Neuronal stem cell (in vitro differentiated cells): ENCODE measurements around the gene RNU1-3.
"Not testable (repeated sequence)": the region's sequence is repeated elsewhere in the genome, so short reads cannot be mapped to it uniquely, and the experiment has no call there.

ENCODE experiments used
- DNase-seq: peaks from one replicate; pipeline ENCODE4 v3.0.0-alpha.2; 2013; ENCODE audit warnings: low spot score
- H2AFZ ChIP-seq: one replicate; pipeline ENCODE4 v1.6.1; 2013; ENCODE audit warnings: mild to moderate bottlenecking, low read length, inconsistent platforms
- H2AK5ac ChIP-seq: 2 replicates; pipeline ENCODE4 v1.6.1; 2013; ENCODE audit warnings: low read depth, mild to moderate bottlenecking, inconsistent platforms, low read length, moderate library complexity, mixed read lengths
- H2BK120ac ChIP-seq: 2 replicates; pipeline ENCODE4 v1.6.1; 2013; ENCODE audit warnings: low read depth, mild to moderate bottlenecking, inconsistent platforms, low read length, moderate library complexity, mixed read lengths
- H2BK12ac ChIP-seq: one replicate; pipeline ENCODE4 v1.6.1; 2013; ENCODE audit warnings: low read length, inconsistent platforms
- H2BK15ac ChIP-seq: 2 replicates; pipeline ENCODE4 v1.6.1; 2013; ENCODE audit warnings: mild to moderate bottlenecking, low read length, inconsistent platforms, mixed read lengths
- H2BK5ac ChIP-seq: one replicate; pipeline ENCODE4 v1.6.1; 2013; ENCODE audit warnings: inconsistent platforms, mild to moderate bottlenecking, low read length, moderate library complexity
- H3K14ac ChIP-seq: one replicate; pipeline ENCODE4 v1.6.1; 2013; ENCODE audit warnings: low read length, inconsistent platforms
- H3K18ac ChIP-seq: 2 replicates; pipeline ENCODE4 v1.6.1; 2013; ENCODE audit warnings: low read length, inconsistent platforms
- H3K23ac ChIP-seq: 2 replicates; pipeline ENCODE4 v1.6.1; 2013; ENCODE audit warnings: low read depth, mild to moderate bottlenecking, mixed read lengths, low read length, inconsistent platforms; ENCODE audit not compliant: poor library complexity
- H3K27ac ChIP-seq: replicated peaks from 3 replicates; pipeline ENCODE4 v1.5.1; 2013; ENCODE audit warnings: low read length, inconsistent platforms
- H3K27me3 ChIP-seq, 3 experiments: 2 replicates each; pipeline ENCODE4 v1.6.1; 2013; ENCODE audit warnings: low read length in 3 of 3, mild to moderate bottlenecking in 2 of 3, inconsistent platforms in 1 of 3, low read depth in 1 of 3, mixed read lengths in 1 of 3, moderate library complexity in 1 of 3; ENCODE audit not compliant: control insufficient read depth in 3 of 3, insufficient read depth in 3 of 3
- H3K36me3 ChIP-seq, 2 donors: replicated peaks in 1 of 2; 2 replicates each; pipeline ENCODE4 v1.6.1; 2013; ENCODE audit warnings: low read length in 2 of 2; ENCODE audit not compliant: control insufficient read depth in 2 of 2, insufficient read depth in 2 of 2
- H3K4ac ChIP-seq: 2 replicates; pipeline ENCODE4 v1.6.1; 2013; ENCODE audit warnings: inconsistent platforms, mild to moderate bottlenecking, low read length, moderate library complexity
- H3K4me1 ChIP-seq, 2 donors: 1 replicate in 1 of 2; 2 replicates in 1 of 2; pipeline ENCODE4 v1.6.1; 2013; ENCODE audit warnings: low read length in 2 of 2, low read depth in 1 of 2; ENCODE audit not compliant: control insufficient read depth in 2 of 2, insufficient read depth in 1 of 2
- H3K4me2 ChIP-seq: one replicate; pipeline ENCODE4 v1.6.1; 2013; ENCODE audit warnings: mild to moderate bottlenecking, low read length, inconsistent platforms; ENCODE audit not compliant: insufficient read depth, poor library complexity, severe bottlenecking
- H3K4me3 ChIP-seq, 2 donors: 2 replicates each; pipeline ENCODE4 v1.5.1; 2013; ENCODE audit warnings: low read length in 2 of 2, mild to moderate bottlenecking in 2 of 2, inconsistent platforms in 1 of 2, moderate library complexity in 1 of 2
- H3K79me1 ChIP-seq: one replicate; pipeline ENCODE4 v1.6.1; 2013; ENCODE audit warnings: low read depth, mild to moderate bottlenecking, inconsistent platforms, low read length, moderate library complexity
- H3K9ac ChIP-seq: one replicate; pipeline ENCODE4 v1.6.1; 2013; ENCODE audit warnings: mild to moderate bottlenecking, low read depth, low read length, inconsistent platforms; ENCODE audit not compliant: poor library complexity
- H3K9me3 ChIP-seq, 2 donors: replicated peaks in 1 of 2; 2 replicates each; pipeline versions ENCODE3 to v1.6.1; 2013; ENCODE audit warnings: low read length in 2 of 2, mild to moderate bottlenecking in 2 of 2, inconsistent platforms in 1 of 2, low read depth in 1 of 2, mixed read lengths in 1 of 2, moderate library complexity in 1 of 2; ENCODE audit not compliant: control insufficient read depth in 2 of 2, insufficient read depth in 1 of 2
- H4K8ac ChIP-seq: one replicate; pipeline ENCODE4 v1.6.1; 2013; ENCODE audit warnings: low read depth, mild to moderate bottlenecking, inconsistent platforms, low read length, moderate library complexity
- H4K91ac ChIP-seq: one replicate; pipeline ENCODE4 v1.6.1; 2013; ENCODE audit warnings: low read length, low read depth, mild to moderate bottlenecking, inconsistent platforms; ENCODE audit not compliant: poor library complexity
- WGBS, 2 donors: extraction: QIAGEN DNeasy Blood & Tissue Kit; methylation state at CpG; one replicate each; pipeline ENCODE4 v1.1.7; 2013; ENCODE audit warnings: missing lambda C conversion rate in 2 of 2, mixed read lengths in 1 of 2; ENCODE audit not compliant: insufficient read length in 2 of 2, insufficient replicate concordance in 1 of 2; ENCODE audit errors: extremely low coverage in 2 of 2; 5-methylcytosine and 5-hydroxymethylcytosine counted together

The RNU1-3 gene

DNA sequence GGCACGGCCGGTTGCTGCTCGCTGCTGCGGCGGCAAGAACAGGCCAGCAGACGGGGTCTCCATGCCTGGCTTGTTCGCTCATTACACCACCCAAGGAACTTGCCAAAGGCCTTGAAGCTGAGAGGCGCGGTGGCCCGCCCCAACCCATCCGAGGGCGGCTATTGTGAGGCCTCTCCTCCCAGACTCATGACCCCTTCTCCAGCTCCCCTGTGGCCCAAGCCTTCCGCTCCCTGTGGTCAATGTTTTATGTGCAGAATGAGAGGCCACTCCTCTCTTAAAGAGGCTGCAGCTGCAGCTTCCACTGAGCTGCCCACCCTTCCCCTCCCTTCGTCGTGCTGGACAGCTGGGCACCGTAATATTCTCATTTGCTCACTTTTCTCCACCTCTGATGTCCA is 27.6 kb upstream of the RNU1-3 start:
- not testable (repeated sequence) for H3K18ac ChIP-seq, H3K14ac ChIP-seq, H3K9me3 ChIP-seq, H3K4me2 ChIP-seq, H3K23ac ChIP-seq, H4K8ac ChIP-seq, H2BK12ac ChIP-seq, H2AFZ ChIP-seq, H2AK5ac ChIP-seq, H3K27ac ChIP-seq, H2BK5ac ChIP-seq, H3K4me1 ChIP-seq, H3K4ac ChIP-seq, H4K91ac ChIP-seq, H3K27me3 ChIP-seq, H2BK120ac ChIP-seq, H3K9ac ChIP-seq, DNase-seq, H3K79me1 ChIP-seq, H2BK15ac ChIP-seq, H3K4me3 ChIP-seq, H3K36me3 ChIP-seq
- WGBS, 2 donors = no CpG with 5 or more reads among the region's 16 CpGs

GRCh38 chr1:16693449-16694307 is 26.9 kb upstream of the RNU1-3 start:
- not testable (repeated sequence) for H2BK120ac ChIP-seq, H3K18ac ChIP-seq, H3K36me3 ChIP-seq, H3K9ac ChIP-seq, H2AK5ac ChIP-seq, H3K4ac ChIP-seq, H3K23ac ChIP-seq, H2AFZ ChIP-seq, H4K91ac ChIP-seq, DNase-seq, H3K27ac ChIP-seq, H3K79me1 ChIP-seq, H2BK12ac ChIP-seq, H2BK5ac ChIP-seq, H2BK15ac ChIP-seq, H3K27me3 ChIP-seq, H3K14ac ChIP-seq, H3K4me3 ChIP-seq, H3K4me1 ChIP-seq, H4K8ac ChIP-seq, H3K9me3 ChIP-seq
- WGBS, 2 donors = no CpG with 5 or more reads among the region's 96 CpGs
- peak overlapping the region; percentile 49 for H3K4me2 ChIP-seq

DNA sequence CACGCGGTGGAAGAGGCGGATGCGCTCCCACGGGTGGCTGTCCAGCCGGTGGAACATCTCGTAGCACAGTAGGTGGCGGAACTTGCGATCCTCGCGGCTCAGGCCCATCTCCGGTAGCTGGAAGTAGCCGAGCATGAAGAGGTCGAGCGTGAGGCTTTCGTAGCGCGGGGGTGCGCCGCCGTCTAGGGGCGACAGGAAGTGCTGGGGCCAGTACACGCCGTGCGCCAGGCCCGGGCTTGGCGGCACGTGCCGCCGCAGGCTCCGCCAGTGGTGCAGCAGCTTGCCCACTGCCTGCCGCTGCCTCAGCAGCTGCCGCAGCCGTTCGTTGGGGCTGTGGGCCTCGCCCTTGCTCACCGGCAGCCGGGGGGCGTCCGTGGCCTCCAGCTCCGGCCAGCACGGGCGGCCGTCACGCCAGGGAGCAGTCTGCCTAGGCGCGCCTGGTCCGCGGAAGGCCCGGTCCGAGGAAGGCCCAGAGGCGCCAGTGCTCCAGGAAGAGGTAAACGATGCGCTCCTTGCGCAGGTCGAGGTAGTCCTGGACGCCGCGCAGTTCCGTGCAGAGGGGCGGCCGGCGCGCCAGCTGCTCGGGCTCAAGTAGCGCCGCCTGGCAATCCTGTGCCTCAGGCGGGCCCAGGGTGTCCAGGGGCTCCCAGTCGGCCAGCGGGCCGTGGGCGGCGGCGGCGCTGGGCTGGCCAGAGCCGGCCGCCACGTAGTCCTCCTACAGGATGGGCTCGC is 26.1 kb upstream of the RNU1-3 start:
- H3K36me3 ChIP-seq, H3K23ac ChIP-seq, H3K4me1 ChIP-seq, H3K9ac ChIP-seq, H3K79me1 ChIP-seq, H4K8ac ChIP-seq, H3K18ac ChIP-seq, H4K91ac ChIP-seq, H2BK5ac ChIP-seq, H2BK12ac ChIP-seq, H2BK15ac ChIP-seq, H3K14ac ChIP-seq, H2AK5ac ChIP-seq, H3K9me3 ChIP-seq, H3K27me3 ChIP-seq, H2AFZ ChIP-seq, H3K27ac ChIP-seq, H2BK120ac ChIP-seq, DNase-seq, H3K4ac ChIP-seq, H3K4me3 ChIP-seq: not testable (repeated sequence)
- no CpG with 5 or more reads among the region's 79 CpGs for WGBS, 2 donors
- H3K4me2 ChIP-seq = peak overlapping the region; percentile 18

- H3K27ac ChIP-seq, DNase-seq, H2BK120ac ChIP-seq, H2AFZ ChIP-seq, H3K23ac ChIP-seq, H4K8ac ChIP-seq, H2BK15ac ChIP-seq, H3K9me3 ChIP-seq, H3K4me1 ChIP-seq, H3K9ac ChIP-seq, H2AK5ac ChIP-seq, H3K79me1 ChIP-seq, H3K18ac ChIP-seq, H3K14ac ChIP-seq, H3K4me2 ChIP-seq, H3K4ac ChIP-seq, H3K36me3 ChIP-seq, H3K4me3 ChIP-seq, H2BK12ac ChIP-seq, H4K91ac ChIP-seq, H2BK5ac ChIP-seq, H3K27me3 ChIP-seq: not testable (repeated sequence)
- WGBS, 2 donors = no CpG with 5 or more reads among the region's 39 CpGs
These were observed 25.5 kb upstream of the RNU1-3 start for GRCh38 chr1:16692283-16692682.
